Loucy (cell line): ENCODE data around the gene KPNA1.

Experiments used
- H2AFZ ChIP-seq: fragments of 200-600 bp; sonication (generic); 2 replicates; pipeline ENCODE4 v1.6.0; 2016; ENCODE audit warnings: antibody characterized with exemption, mild to moderate bottlenecking, low read length, moderate library complexity
- H3F3A ChIP-seq: fragments of 200-600 bp; 2 replicates; pipeline ENCODE4 v1.6.0; 2016; ENCODE audit warnings: antibody characterized with exemption, low read depth, mild to moderate bottlenecking
- H3K27me3 ChIP-seq: fragments of 200-600 bp; sonication (generic); 2 replicates; pipeline ENCODE4 v1.6.1; 2014; ENCODE audit warnings: low read length, mild to moderate bottlenecking; ENCODE audit not compliant: insufficient read depth, poor library complexity, severe bottlenecking
- H3K36me3 ChIP-seq: fragments of 200-600 bp; sonication (generic); 2 replicates; pipeline ENCODE4 v1.6.1; 2016; ENCODE audit warnings: low read length; ENCODE audit not compliant: insufficient read depth
- H3K4me1 ChIP-seq: fragments of 200-600 bp; sonication (generic); 2 replicates; pipeline ENCODE4 v1.5.1; 2014; ENCODE audit warnings: low read length, mild to moderate bottlenecking; ENCODE audit not compliant: insufficient read depth, poor library complexity, severe bottlenecking
- H3K4me2 ChIP-seq: fragments of 200-600 bp; sonication (generic); 2 replicates; pipeline ENCODE4 v1.6.0; 2014; ENCODE audit warnings: antibody characterized with exemption, low read length, low read depth, mild to moderate bottlenecking; ENCODE audit not compliant: poor library complexity, severe bottlenecking
- H3K4me3 ChIP-seq: fragments of 200-600 bp; sonication (generic); 2 replicates; pipeline ENCODE4 v1.5.1; 2014; ENCODE audit warnings: low read length, mild to moderate bottlenecking, mixed read lengths; ENCODE audit not compliant: poor library complexity, severe bottlenecking
- H3K79me2 ChIP-seq: fragments of 200-600 bp; sonication (generic); 2 replicates; pipeline ENCODE4 v1.6.1; 2014; ENCODE audit warnings: low read length; ENCODE audit not compliant: insufficient read depth
- H3K9ac ChIP-seq: fragments of 200-600 bp; sonication (generic); 2 replicates; pipeline ENCODE4 v1.6.0; 2014; ENCODE audit warnings: mild to moderate bottlenecking, low read depth, low read length, moderate library complexity; ENCODE audit not compliant: poor library complexity, severe bottlenecking
- H3K9me2 ChIP-seq: fragments of 200-600 bp; sonication (generic); replicated peaks from 2 replicates; pipeline ENCODE4 v1.6.1; 2016; ENCODE audit warnings: low read depth, low read length, mixed read lengths
- H3K9me3 ChIP-seq: fragments of 200-600 bp; sonication (generic); 2 replicates; pipeline ENCODE4 v1.6.1; 2014; ENCODE audit warnings: mild to moderate bottlenecking, antibody characterized with exemption, low read length, low read depth; ENCODE audit not compliant: insufficient read depth
- H4K20me1 ChIP-seq: fragments of 200-600 bp; sonication (generic); 2 replicates; pipeline ENCODE4 v1.6.0; 2014; ENCODE audit warnings: antibody characterized with exemption, low read length, mild to moderate bottlenecking; ENCODE audit not compliant: insufficient read depth, poor library complexity, severe bottlenecking
- EZH2phosphoT487 ChIP-seq: fragments of 200-600 bp; IDR thresholded peaks from 2 replicates; pipeline ENCODE4 v1.6.1; 2018; ENCODE audit warnings: antibody characterized with exemption, mild to moderate bottlenecking, moderate library complexity, borderline replicate concordance
- TF ChIP-seq, protein P1 (sequence below): fragments of 200-600 bp; sonication (generic); conservative IDR thresholded peaks from 2 replicates; pipeline ENCODE4 v1.5.1; 2014; ENCODE audit warnings: mild to moderate bottlenecking, antibody characterized with exemption, low read length

The KPNA1 gene

DNA sequence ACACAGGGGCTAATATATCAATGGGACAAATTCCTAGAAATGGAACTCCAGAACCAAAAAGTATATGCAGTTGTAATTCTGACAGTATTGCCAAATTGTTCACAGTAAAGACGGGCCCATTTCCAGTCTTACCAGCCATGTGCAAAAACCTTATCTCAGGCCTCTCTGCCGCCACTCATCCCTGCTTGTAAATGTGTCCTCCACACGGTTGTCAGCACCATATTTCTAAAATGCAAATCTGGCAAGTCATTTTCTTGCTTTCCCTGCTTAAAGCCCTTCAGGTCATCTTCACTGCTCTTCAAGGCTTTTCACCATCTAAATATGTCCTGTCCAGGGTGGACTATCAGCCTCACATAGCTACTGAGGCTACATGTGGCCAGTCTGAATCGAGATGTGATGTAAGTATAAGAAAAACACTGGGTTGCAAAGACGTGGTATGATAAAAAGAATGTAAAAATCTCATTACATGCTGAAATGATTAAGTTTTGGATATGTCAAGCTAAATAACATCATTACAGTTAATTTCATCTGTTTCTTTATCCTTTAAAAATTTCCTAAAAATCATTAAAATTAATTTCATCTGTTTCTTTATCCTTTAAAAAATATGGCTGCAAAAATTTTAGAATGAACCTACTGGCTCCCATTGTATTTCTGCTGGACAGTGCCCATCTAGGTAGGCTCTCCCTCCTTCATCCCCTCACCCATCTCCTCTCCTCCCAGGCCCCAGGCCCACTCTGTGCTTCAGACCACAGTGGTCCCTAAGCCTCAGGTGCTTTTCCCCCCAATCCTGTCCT is 48.4 kb upstream of the KPNA1 start:
- Histone ChIP-seq H3K36me3 (no peaks in the 10 kb centered on the region), H4K20me1 (no peaks in the 10 kb centered on the region), H3K9ac (peak overlapping the region; percentile 86), H3K4me1 (peaks cover 38% of the 10 kb centered on the region), H3K4me3 (peak overlapping the region; percentile 84), H3K9me2 (no peaks in the 10 kb centered on the region), H3K9me3 (no peaks in the 10 kb centered on the region), H3K27me3 (no peaks in the 10 kb centered on the region), H3K4me2 (peak overlapping the region; percentile 78), H2AFZ (peak overlapping the region; percentile 82), H3F3A (no peaks in the 10 kb centered on the region), H3K79me2 (peaks cover 27% of the 10 kb centered on the region)
- TF ChIP-seq EZH2phosphoT487 = no peak
- TF ChIP-seq, protein P1, sequence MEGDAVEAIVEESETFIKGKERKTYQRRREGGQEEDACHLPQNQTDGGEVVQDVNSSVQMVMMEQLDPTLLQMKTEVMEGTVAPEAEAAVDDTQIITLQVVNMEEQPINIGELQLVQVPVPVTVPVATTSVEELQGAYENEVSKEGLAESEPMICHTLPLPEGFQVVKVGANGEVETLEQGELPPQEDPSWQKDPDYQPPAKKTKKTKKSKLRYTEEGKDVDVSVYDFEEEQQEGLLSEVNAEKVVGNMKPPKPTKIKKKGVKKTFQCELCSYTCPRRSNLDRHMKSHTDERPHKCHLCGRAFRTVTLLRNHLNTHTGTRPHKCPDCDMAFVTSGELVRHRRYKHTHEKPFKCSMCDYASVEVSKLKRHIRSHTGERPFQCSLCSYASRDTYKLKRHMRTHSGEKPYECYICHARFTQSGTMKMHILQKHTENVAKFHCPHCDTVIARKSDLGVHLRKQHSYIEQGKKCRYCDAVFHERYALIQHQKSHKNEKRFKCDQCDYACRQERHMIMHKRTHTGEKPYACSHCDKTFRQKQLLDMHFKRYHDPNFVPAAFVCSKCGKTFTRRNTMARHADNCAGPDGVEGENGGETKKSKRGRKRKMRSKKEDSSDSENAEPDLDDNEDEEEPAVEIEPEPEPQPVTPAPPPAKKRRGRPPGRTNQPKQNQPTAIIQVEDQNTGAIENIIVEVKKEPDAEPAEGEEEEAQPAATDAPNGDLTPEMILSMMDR = no peak

DNA sequence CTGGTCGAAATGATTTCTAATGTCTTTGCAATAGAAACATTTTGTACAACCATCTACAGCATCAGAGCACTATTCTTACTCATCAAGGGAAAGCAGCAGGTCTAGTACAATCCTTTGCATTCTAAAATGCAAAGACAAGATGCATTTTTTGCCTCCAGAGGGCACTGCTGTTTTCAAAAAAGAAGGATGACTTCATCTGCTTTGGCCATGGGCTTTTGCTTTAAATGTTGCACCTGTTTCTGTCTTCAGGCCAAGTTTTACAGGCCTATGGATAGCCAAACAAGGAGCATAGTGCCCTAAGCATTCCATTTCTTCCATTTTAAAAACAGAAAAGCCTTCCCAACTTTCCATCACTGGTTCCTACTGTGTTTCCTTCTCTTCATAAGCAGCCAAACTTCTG is 45.9 kb upstream of the KPNA1 start:
- no peak overlapping the region for H3K9ac ChIP-seq

DNA sequence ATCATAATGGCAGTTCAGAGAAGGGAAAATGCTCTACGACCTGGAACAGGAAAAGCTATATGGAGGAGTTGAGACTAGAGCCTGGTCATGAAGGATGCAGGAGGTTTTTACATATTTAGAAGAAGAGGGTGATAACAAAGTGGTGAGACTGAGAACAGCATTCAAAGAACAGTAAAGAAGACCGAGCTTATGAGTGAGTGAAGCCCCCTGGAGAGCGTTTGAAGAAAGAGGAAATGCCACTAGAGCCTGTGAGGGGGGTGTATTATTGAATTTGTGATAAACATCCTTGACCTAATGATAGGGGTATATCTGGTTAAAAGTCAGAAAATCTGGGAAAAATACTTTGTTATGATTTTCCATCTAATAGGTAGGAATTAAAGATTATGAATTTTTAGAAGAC is 45.2 kb upstream of the KPNA1 start:
- Histone ChIP-seq H3K36me3 (no peaks in the 10 kb centered on the region), H3F3A (no peaks in the 10 kb centered on the region), H3K27me3 (no peaks in the 10 kb centered on the region), H3K9me2 (no peaks in the 10 kb centered on the region), H3K79me2 (peaks cover 11% of the 10 kb centered on the region), H3K4me2 (no peak overlapping the region), H3K9ac (no peak overlapping the region), H3K9me3 (no peaks in the 10 kb centered on the region), H4K20me1 (no peaks in the 10 kb centered on the region), H3K4me3 (no peak overlapping the region), H3K4me1 (peaks cover 18% of the 10 kb centered on the region), H2AFZ (no peak overlapping the region)
- TF ChIP-seq, protein P1 = no peak
- TF ChIP-seq EZH2phosphoT487 = no peak

More for the DNA sequence above, 45.9 kb upstream of the KPNA1 start:
- Histone ChIP-seq H3F3A (no peaks in the 10 kb centered on the region), H3K9me2 (no peaks in the 10 kb centered on the region), H2AFZ (no peak overlapping the region), H4K20me1 (no peaks in the 10 kb centered on the region), H3K36me3 (no peaks in the 10 kb centered on the region), H3K9me3 (no peaks in the 10 kb centered on the region), H3K79me2 (peaks cover 19% of the 10 kb centered on the region), H3K4me3 (no peak overlapping the region), H3K27me3 (no peaks in the 10 kb centered on the region), H3K4me1 (peaks cover 24% of the 10 kb centered on the region), H3K4me2 (no peak overlapping the region)
- TF ChIP-seq EZH2phosphoT487 = no peak
- TF ChIP-seq, protein P1 = peak; percentile 73
